AG09309 (cell line): ENCODE data around the gene FANCD2OS.
"Not testable (repeated sequence)": the region's sequence is repeated elsewhere in the genome, so short reads cannot be mapped to it uniquely, and the experiment has no call there.

Source experiments
- DNase-seq: peaks from one replicate; pipeline ENCODE4 v3.0.0-alpha.2; 2010; ENCODE audit warnings: low read depth
- H3K4me3 ChIP-seq: 2 replicates; pipeline ENCODE4 v1.5.1; 2011; ENCODE audit warnings: mild to moderate bottlenecking, low read depth, low read length, moderate library complexity; ENCODE audit not compliant: control insufficient read depth
- TF ChIP-seq, protein P1 (sequence below): IDR thresholded peaks from 2 replicates; pipeline ENCODE4 v1.5.1; 2011; ENCODE audit warnings: mild to moderate bottlenecking, low read depth, low read length, inconsistent platforms; ENCODE audit not compliant: insufficient read depth, control insufficient read depth; ENCODE audit errors: missing control alignments

Gene FANCD2OS

DNA sequence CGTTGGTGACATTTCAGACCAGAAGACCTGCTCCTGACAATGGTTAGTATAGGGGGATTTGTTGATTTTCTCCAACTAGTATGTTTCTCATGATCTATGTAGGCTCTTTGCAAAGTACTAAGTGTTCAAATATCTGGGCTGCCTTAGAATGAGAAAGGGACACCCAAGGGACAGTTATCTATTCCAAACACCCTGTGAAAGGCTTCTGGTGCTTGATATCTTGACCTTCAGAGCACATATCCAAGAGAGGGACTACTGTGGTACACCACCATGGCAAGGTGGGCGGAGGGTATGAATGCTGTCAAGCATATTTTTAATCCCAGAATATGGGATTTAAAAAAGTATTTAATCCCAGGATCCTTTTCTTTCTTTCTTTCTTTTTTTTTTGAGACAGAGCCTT lies 1.1 kb downstream of the FANCD2OS start:
- no peak overlapping the region for H3K4me3 ChIP-seq
- no peak for DNase-seq
- TF ChIP-seq, protein P1, sequence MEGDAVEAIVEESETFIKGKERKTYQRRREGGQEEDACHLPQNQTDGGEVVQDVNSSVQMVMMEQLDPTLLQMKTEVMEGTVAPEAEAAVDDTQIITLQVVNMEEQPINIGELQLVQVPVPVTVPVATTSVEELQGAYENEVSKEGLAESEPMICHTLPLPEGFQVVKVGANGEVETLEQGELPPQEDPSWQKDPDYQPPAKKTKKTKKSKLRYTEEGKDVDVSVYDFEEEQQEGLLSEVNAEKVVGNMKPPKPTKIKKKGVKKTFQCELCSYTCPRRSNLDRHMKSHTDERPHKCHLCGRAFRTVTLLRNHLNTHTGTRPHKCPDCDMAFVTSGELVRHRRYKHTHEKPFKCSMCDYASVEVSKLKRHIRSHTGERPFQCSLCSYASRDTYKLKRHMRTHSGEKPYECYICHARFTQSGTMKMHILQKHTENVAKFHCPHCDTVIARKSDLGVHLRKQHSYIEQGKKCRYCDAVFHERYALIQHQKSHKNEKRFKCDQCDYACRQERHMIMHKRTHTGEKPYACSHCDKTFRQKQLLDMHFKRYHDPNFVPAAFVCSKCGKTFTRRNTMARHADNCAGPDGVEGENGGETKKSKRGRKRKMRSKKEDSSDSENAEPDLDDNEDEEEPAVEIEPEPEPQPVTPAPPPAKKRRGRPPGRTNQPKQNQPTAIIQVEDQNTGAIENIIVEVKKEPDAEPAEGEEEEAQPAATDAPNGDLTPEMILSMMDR, result no peak

DNA sequence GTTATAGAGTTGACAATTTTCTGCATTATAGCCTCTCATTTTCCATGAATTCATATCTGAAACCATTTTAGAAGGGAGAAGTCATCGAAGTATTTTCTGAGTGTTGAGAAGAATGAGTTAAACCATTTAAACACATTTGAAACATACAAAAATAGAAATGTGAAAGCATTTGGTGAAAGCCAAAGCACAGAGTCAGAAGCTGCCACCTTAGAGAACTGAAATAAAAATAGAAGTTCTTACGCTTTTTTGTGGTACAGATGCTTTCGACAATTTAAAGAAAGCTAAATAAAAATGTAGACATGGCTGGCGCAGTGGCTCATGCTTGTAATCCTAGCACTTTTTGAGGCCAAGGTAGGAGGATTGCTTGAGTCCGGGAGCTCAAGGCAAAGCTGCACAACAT lies 9.0 kb downstream of the FANCD2OS start:
- no peak overlapping the region for H3K4me3 ChIP-seq
- DNase-seq, result no peak
- TF ChIP-seq, protein P1, result no peak

DNA sequence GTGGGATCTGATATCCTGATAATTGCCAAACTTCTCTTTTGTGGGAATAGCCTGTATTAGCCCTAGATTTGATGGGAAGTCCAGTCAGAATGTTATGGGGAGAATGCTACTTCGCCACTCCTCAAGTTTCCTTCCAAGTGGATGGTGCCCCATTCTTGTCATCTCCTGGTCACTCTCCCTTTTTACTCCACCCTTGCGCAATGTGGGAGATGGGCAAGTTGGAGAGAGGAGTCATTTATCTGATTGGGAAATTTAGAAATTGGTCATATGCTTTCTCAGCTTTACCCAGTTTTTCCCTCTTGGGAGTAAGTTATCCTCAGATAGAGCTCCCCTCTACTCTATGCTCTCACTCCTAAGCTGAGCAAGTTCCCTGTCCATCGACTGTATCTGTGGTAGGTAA lies 14.4 kb downstream of the FANCD2OS start:
- TF ChIP-seq, protein P1, result no peak
- H3K4me3 ChIP-seq, result no peak overlapping the region
- no peak for DNase-seq

DNA sequence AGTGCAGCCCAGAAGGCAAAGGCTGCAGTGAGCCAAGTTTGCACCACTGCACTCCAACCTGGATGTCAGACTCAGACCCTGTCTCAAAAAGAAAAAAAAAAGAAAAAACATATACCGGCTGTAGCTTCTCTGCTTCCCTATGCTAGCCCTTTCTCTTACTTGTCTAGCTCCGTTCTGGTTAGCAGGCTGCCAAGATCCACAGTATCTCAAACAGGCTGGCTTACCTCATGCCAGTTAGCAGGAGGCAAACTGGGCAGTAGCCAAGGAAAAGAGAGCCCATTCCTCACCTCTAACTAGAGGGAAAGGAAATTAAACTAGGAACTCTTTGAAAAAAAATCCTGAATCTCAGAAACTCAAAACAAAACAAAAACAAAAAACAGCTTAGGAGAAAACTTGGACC lies 16.7 kb downstream of the FANCD2OS start:
- DNase-seq, result not testable (repeated sequence)

GRCh38 chr3:10090774-10091173 lies 17.3 kb downstream of the FANCD2OS start:
- DNase-seq, H3K4me3 ChIP-seq: not testable (repeated sequence)

More for the DNA sequence above, 16.7 kb downstream of the FANCD2OS start:
- H3K4me3 ChIP-seq, result not testable (repeated sequence)

GRCh38 chr3:10090179-10090578 lies 17.9 kb downstream of the FANCD2OS start:
- TF ChIP-seq, protein P1, result no peak
- no peak overlapping the region for H3K4me3 ChIP-seq
- DNase-seq, result no peak

DNA sequence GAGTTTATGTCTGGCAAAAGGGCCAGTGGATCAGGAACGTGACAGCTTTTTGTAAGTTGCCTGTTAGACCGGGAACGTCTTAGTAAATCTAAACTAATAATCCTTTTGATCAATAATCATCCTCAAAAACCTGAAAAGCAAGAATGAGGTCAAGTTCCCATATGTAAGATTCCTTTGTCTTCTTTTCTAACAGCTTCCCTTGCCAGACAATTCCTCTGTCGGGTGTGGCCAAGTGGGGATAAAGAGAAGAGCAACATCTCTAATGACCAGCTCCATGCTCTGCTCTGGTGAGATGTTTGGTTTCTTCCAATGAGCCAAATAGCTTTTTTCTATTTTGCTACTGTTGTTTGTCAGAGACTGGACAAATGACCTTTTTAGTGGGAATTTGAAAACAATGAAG lies 19.8 kb downstream of the FANCD2OS start:
- TF ChIP-seq, protein P1, result no peak
- no peak overlapping the region for H3K4me3 ChIP-seq
- no peak for DNase-seq

DNA sequence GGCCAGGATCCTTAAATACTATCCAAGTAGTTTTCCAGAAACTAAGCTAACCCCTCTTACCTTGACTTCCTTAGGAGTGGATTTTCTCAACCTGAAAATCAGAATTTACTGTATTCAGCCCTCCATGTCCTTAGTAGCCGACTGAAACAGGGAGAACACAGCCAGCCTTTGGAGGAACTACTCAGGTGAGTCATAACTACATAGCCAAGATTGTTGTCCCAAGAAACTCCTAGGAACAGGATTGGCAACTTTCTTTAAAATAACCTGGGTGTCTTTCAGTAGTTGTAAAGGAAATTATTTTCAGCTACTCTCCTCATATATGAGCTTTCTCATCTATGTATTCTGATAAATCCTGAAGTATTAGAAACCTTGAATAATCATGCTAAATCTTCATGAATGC lies 22.3 kb downstream of the FANCD2OS start:
- H3K4me3 ChIP-seq, result no peak overlapping the region
- DNase-seq, result no peak
- TF ChIP-seq, protein P1, result no peak
